Upper lobe of left lung (tissue), 6 donors: ENCODE measurements around the gene SEMA6A. TPM values are rescaled to one million over a fixed set of nuclear protein-coding genes. Genes with fewer than 3 reads are reported as not detected.

ENCODE experiments used
- ATAC-seq, 2 donors: fragments of 200-7000 bp; cut with Tn5 transposase; one replicate each; pipeline ENCODE4 v1.9.1; 2022; ENCODE audit warnings: mild to moderate bottlenecking in 2 of 2, moderate library complexity in 2 of 2; ENCODE audit not compliant: low FRiP score in 2 of 2
- DNase-seq, 2 donors: peaks; one replicate each; pipeline ENCODE4 v3.0.0-alpha.2; 2019 to 2020
- H3K27ac ChIP-seq, 4 donors: fragments of 200-600 bp; sonication (generic); one replicate each; pipeline ENCODE4 v1.5.1; 2016 to 2019
- H3K27me3 ChIP-seq, 4 donors: fragments of 200-600 bp; sonication (generic); one replicate each; pipeline ENCODE4 v1.5.1; 2017 to 2019
- H3K36me3 ChIP-seq, 4 donors: fragments of 200-600 bp; sonication (generic); one replicate each; pipeline ENCODE4 v1.5.1; 2016 to 2019
- H3K4me1 ChIP-seq, 4 donors: fragments of 200-600 bp; sonication (generic); one replicate each; pipeline ENCODE4 v1.5.1; 2018 to 2019
- H3K4me3 ChIP-seq, 4 donors: fragments of 200-600 bp; sonication (generic); one replicate each; pipeline ENCODE4 v1.5.1; 2017 to 2019; ENCODE audit warnings: mild to moderate bottlenecking in 2 of 4, moderate library complexity in 1 of 4
- H3K9me3 ChIP-seq, 4 donors: fragments of 200-600 bp; sonication (generic); one replicate each; pipeline ENCODE4 v1.5.1; 2018 to 2019
- CTCF ChIP-seq, 6 experiments: fragments of 450-650 bp in 4 of 6; fragments of 200-600 bp in 2 of 6; sonication (generic) in 2 of 6; IDR thresholded peaks; one replicate each; pipeline ENCODE4 v1.5.1; 2016 to 2019; ENCODE audit warnings: antibody characterized with exemption in 6 of 6
- EP300 ChIP-seq, 4 donors: sonication (generic); formaldehyde crosslinking; IDR thresholded peaks; one replicate each; pipeline ENCODE4 v1.5.1; 2017; ENCODE audit warnings: antibody characterized with exemption in 4 of 4, control low read depth in 2 of 4
- POLR2A ChIP-seq, 4 donors: fragments of 450-650 bp; IDR thresholded peaks; one replicate each; pipeline ENCODE4 v1.5.1; 2016 to 2017; ENCODE audit warnings: antibody characterized with exemption in 4 of 4, mild to moderate bottlenecking in 2 of 4
- POLR2AphosphoS5 ChIP-seq, 2 donors: sonication (generic); formaldehyde crosslinking; IDR thresholded peaks; one replicate each; pipeline ENCODE4 v1.5.1; 2017; ENCODE audit warnings: antibody characterized with exemption in 2 of 2
- WGBS, 2 donors: methylation state at CpG; one replicate each; pipeline ENCODE4 v1.1.5; 2017 to 2018; 5-methylcytosine and 5-hydroxymethylcytosine counted together
- total RNA-seq, 6 donors: library from RNA; depleted of rRNA in 4 of 6; stranded (reverse); fragments of >200 nt in 4 of 6; gene quantifications; one replicate each; pipeline versions ENCODE4 v1.1.0 to v1.2.1, GENCODE V29; 2016 to 2021
- donor health status: DM: no; HTN: no; CAD: no; lungs with moderate emphysema.
- donor health status: DM: no; HTN: yes; CAD: no; lungs with severe emphysema.

SEMA6A gene
- total RNA-seq, 6 donors from 2014 or later = 17.1 to 66.5 (median 26.9) TPM

GRCh38 chr5:116531635-116532034 is 43.0 kb downstream of the SEMA6A start:
- H3K36me3 ChIP-seq = no peaks in the 10 kb centered on the region
- no peaks in the 10 kb centered on the region for H3K27me3 ChIP-seq
- no peaks in the 10 kb centered on the region for H3K9me3 ChIP-seq
- peaks cover 8 to 11% (median 9%) of the 10 kb centered on the region in 4 donors for H3K4me1 ChIP-seq
- DNase-seq (no peak), ATAC-seq (no peak)
- no peak overlapping the region for H3K4me3 ChIP-seq
- no peak for TF ChIP-seq EP300 (IDR thresholded peaks at IDR 0.05)
- TF ChIP-seq CTCF (IDR thresholded peaks at IDR 0.05) = no peak
- no peak for TF ChIP-seq POLR2AphosphoS5 (IDR thresholded peaks at IDR 0.05)
- TF ChIP-seq POLR2A (IDR thresholded peaks at IDR 0.05) = no peak
- 53% methylated on average over 1 of the region's 1 CpG for WGBS, 2 donors
- H3K27ac ChIP-seq = no peak overlapping the region

- Histone ChIP-seq H3K4me3 (no peak overlapping the region), H3K4me1 (peaks cover 8 to 10% (median 9%) of the 10 kb centered on the region in 4 donors), H3K27me3 (no peaks in the 10 kb centered on the region), H3K9me3 (no peaks in the 10 kb centered on the region), H3K36me3 (no peaks in the 10 kb centered on the region), H3K27ac (no peak overlapping the region)
- WGBS, 2 donors = 81 to 90% methylated on average over 5 of the region's 5 CpGs
- TF ChIP-seq EP300 (IDR thresholded peaks at IDR 0.05) (no peak), CTCF (IDR thresholded peaks at IDR 0.05) (no peak), POLR2AphosphoS5 (IDR thresholded peaks at IDR 0.05) (no peak), POLR2A (IDR thresholded peaks at IDR 0.05) (no peak)
- DNase-seq (no peak), ATAC-seq (no peak)
Measured at GRCh38 chr5:116531117-116531516, 43.5 kb downstream of the SEMA6A start.

- no peaks in the 10 kb centered on the region for H3K27me3 ChIP-seq
- peaks cover 2 to 9% (median 7%) of the 10 kb centered on the region in 4 donors for H3K4me1 ChIP-seq
- TF ChIP-seq CTCF (IDR thresholded peaks at IDR 0.05) (no peak), POLR2AphosphoS5 (IDR thresholded peaks at IDR 0.05) (no peak), POLR2A (IDR thresholded peaks at IDR 0.05) (no peak), EP300 (IDR thresholded peaks at IDR 0.05) (no peak)
- no peak for DNase-seq
- no peak overlapping the region for H3K4me3 ChIP-seq
- H3K9me3 ChIP-seq = no peaks in the 10 kb centered on the region
- no peak for ATAC-seq
- WGBS, 2 donors = 72 to 79% methylated on average over 4 of the region's 4 CpGs
- H3K27ac ChIP-seq = no peak overlapping the region
- no peaks in the 10 kb centered on the region for H3K36me3 ChIP-seq
Measured at GRCh38 chr5:116530276-116530675, 44.3 kb downstream of the SEMA6A start.

GRCh38 chr5:116529615-116530014 is 45.0 kb downstream of the SEMA6A start:
- 72 to 76% methylated on average over 4 of the region's 4 CpGs for WGBS, 2 donors

More at GRCh38 chr5:116529615-116530014, 45.0 kb downstream of the SEMA6A start:
- Histone ChIP-seq H3K4me1 (peaks cover 0 to 9% (median 6%) of the 10 kb centered on the region in 4 donors), H3K9me3 (no peaks in the 10 kb centered on the region), H3K27ac (no peak overlapping the region), H3K27me3 (no peaks in the 10 kb centered on the region), H3K36me3 (no peaks in the 10 kb centered on the region), H3K4me3 (no peak overlapping the region)
- ATAC-seq = no peak
- DNase-seq = no peak
- TF ChIP-seq CTCF (IDR thresholded peaks at IDR 0.05) = no peak
